WI38 (cell line): ENCODE results near the gene SNTG2.
"Not testable (repeated sequence)": the region's sequence is repeated elsewhere in the genome, so short reads cannot be mapped to it uniquely, and the experiment has no call there.

Experiments used
- H3K4me3 ChIP-seq: 2 replicates; pipeline ENCODE4 v1.5.1; 2011; ENCODE audit warnings: low read depth, mild to moderate bottlenecking, control low read depth, low read length
- TF ChIP-seq, protein P1 (sequence below): IDR thresholded peaks from 2 replicates; pipeline ENCODE4 v1.5.1; 2012; ENCODE audit warnings: low read depth, mild to moderate bottlenecking, control low read depth, low read length

Gene SNTG2

GRCh38 chr2:1413156-1413710, 462.6 kb downstream of the SNTG2 start, which contains the start of gene TPO:
TSS of gene TPO (plus strand) at chr2:1413463. CDS start at chr2:1414409, 946 bp downstream.
- no peak within 1 kb of the TSS for H3K4me3 ChIP-seq
- TF ChIP-seq, protein P1, sequence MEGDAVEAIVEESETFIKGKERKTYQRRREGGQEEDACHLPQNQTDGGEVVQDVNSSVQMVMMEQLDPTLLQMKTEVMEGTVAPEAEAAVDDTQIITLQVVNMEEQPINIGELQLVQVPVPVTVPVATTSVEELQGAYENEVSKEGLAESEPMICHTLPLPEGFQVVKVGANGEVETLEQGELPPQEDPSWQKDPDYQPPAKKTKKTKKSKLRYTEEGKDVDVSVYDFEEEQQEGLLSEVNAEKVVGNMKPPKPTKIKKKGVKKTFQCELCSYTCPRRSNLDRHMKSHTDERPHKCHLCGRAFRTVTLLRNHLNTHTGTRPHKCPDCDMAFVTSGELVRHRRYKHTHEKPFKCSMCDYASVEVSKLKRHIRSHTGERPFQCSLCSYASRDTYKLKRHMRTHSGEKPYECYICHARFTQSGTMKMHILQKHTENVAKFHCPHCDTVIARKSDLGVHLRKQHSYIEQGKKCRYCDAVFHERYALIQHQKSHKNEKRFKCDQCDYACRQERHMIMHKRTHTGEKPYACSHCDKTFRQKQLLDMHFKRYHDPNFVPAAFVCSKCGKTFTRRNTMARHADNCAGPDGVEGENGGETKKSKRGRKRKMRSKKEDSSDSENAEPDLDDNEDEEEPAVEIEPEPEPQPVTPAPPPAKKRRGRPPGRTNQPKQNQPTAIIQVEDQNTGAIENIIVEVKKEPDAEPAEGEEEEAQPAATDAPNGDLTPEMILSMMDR, result no peak

DNA sequence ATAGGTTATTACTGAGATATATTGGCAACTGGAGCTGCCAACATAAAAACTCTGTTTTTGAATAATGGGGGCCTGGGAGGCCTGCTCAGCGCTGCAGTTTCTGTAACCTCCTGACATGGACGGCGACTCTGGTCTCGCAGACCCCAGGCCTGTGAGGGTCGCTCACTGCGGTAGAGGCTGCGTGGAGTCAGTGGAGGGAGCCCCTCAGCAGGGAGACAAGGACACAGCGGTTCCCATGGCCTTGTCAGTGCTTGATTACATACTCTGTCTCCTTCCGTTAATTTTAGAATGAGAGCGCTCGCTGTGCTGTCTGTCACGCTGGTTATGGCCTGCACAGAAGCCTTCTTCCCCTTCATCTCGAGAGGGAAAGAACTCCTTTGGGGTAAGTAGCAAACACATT, 463.5 kb downstream of the SNTG2 start:
- no peak overlapping the region for H3K4me3 ChIP-seq
- TF ChIP-seq, protein P1, result no peak

GRCh38 chr2:1414901-1415300, 464.3 kb downstream of the SNTG2 start:
- H3K4me3 ChIP-seq, result not testable (repeated sequence)

- TF ChIP-seq, protein P1, result no peak
These were observed 464.9 kb downstream of the SNTG2 start for GRCh38 chr2:1415501-1415900.

More at GRCh38 chr2:1415501-1415900, 464.9 kb downstream of the SNTG2 start:
- no peak overlapping the region for H3K4me3 ChIP-seq
